ENCODE results near the gene GRSF1. TPM values are rescaled to one million over a fixed set of nuclear protein-coding genes. Genes with fewer than 3 reads are reported as not detected.

The GRSF1 gene
- total RNA-seq, 6 donors from 2014 or later, result 25.9 to 59.1 (median 50.0) TPM

DNA sequence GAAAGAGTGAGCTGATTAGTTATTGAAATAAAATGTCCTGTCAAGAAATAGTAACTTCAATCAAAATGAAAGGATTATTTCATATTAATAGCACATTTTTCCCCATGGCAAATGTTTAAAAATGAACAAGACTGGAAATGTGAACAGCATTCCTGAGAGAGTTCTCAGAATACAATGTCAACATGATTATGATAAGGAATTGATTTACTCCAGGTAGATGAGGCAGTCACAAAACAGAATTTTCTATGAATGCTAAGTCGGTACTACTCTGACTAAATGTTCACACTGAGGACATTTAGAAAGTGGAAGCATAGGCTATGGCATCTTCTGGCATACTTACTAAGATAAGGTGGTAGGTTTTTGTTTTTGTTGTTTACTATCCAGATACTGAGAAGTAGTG, 19.4 kb upstream of the GRSF1 start:
- ATAC-seq (ENCODE audit: low FRiP score in 2 of 2) (no peak), DNase-seq (no peak)
- Histone ChIP-seq H3K4me3 (no peak overlapping the region), H3K27me3 (no peaks in the 10 kb centered on the region), H3K36me3 (no peaks in the 10 kb centered on the region), H3K4me1 (no peaks in the 10 kb centered on the region), H3K27ac (no peak overlapping the region), H3K9me3 (no peaks in the 10 kb centered on the region)
- 66 to 80% methylated on average over 1 of the region's 1 CpG for WGBS, 2 donors
- TF ChIP-seq POLR2A (IDR thresholded peaks at IDR 0.05) (no peak), POLR2AphosphoS5 (IDR thresholded peaks at IDR 0.05) (no peak), EP300 (IDR thresholded peaks at IDR 0.05) (no peak)
- TF ChIP-seq, protein P1, sequence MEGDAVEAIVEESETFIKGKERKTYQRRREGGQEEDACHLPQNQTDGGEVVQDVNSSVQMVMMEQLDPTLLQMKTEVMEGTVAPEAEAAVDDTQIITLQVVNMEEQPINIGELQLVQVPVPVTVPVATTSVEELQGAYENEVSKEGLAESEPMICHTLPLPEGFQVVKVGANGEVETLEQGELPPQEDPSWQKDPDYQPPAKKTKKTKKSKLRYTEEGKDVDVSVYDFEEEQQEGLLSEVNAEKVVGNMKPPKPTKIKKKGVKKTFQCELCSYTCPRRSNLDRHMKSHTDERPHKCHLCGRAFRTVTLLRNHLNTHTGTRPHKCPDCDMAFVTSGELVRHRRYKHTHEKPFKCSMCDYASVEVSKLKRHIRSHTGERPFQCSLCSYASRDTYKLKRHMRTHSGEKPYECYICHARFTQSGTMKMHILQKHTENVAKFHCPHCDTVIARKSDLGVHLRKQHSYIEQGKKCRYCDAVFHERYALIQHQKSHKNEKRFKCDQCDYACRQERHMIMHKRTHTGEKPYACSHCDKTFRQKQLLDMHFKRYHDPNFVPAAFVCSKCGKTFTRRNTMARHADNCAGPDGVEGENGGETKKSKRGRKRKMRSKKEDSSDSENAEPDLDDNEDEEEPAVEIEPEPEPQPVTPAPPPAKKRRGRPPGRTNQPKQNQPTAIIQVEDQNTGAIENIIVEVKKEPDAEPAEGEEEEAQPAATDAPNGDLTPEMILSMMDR (IDR thresholded peaks at IDR 0.05), result no peak

GRCh38 chr4:70858454-70858853, 18.8 kb upstream of the GRSF1 start:
- 89 to 91% methylated on average over 4 of the region's 4 CpGs for WGBS, 2 donors

DNA sequence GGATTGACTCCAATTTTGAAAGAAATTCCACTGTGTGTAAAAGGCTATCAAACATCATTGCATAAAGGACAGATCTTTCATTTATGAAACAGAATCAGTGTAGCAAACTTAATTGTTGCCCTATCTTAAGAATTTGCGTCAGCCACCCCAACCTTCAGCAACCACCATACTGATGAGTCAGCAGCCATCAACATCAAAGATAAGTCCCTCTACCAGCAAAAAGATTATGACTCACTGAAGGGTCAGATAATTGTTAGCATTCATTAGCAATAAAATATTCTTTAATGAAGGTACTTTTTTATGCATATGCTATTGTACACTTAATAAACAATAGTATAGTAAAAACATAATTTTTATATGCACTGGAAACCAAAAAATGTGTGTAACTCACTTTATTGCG, 15.8 kb upstream of the GRSF1 start:
- Histone ChIP-seq H3K27me3 (no peaks in the 10 kb centered on the region), H3K9me3 (no peaks in the 10 kb centered on the region), H3K4me1 (no peaks in the 10 kb centered on the region), H3K36me3 (no peaks in the 10 kb centered on the region), H3K4me3 (no peak overlapping the region), H3K27ac (no peak overlapping the region)
- TF ChIP-seq, protein P1 (IDR thresholded peaks at IDR 0.05), result no peak
- TF ChIP-seq POLR2A (IDR thresholded peaks at IDR 0.05) (no peak), POLR2AphosphoS5 (IDR thresholded peaks at IDR 0.05) (no peak), EP300 (IDR thresholded peaks at IDR 0.05) (no peak)
- 96 to 97% methylated on average over 2 of the region's 2 CpGs for WGBS, 2 donors
- ATAC-seq (ENCODE audit: low FRiP score in 2 of 2) (no peak), DNase-seq (no peak)

More at GRCh38 chr4:70858454-70858853, 18.8 kb upstream of the GRSF1 start:
- no peak overlapping the region for H3K27ac ChIP-seq
- TF ChIP-seq, protein P1 (IDR thresholded peaks at IDR 0.05), result no peak
- TF ChIP-seq POLR2A (IDR thresholded peaks at IDR 0.05), result no peak
- no peak for TF ChIP-seq EP300 (IDR thresholded peaks at IDR 0.05)
- no peak for TF ChIP-seq POLR2AphosphoS5 (IDR thresholded peaks at IDR 0.05)
- H3K36me3 ChIP-seq, result no peaks in the 10 kb centered on the region
- no peaks in the 10 kb centered on the region for H3K9me3 ChIP-seq
- no peaks in the 10 kb centered on the region for H3K27me3 ChIP-seq
- no peak overlapping the region for H3K4me3 ChIP-seq
- no peaks in the 10 kb centered on the region for H3K4me1 ChIP-seq
- no peak for DNase-seq
- no peak for ATAC-seq (ENCODE audit: low FRiP score in 2 of 2)

DNA sequence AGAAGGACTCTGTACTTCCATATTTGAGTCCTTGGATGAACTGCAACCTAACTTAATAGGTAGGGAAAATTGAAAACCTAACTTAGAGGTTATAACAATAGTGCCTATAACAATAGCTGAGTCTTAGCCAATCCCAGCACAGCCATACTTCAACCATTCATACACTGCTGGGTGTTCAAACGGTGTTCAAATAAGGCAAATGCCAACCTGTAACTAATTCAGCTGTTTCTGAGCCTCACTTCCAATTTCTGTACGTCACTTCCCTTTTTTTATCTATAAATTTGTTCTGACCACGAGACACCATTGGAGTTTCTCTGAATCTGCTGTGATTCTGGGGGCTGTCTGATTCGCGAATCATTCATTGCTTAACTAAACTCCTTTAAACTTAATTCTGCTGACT, 9.6 kb upstream of the GRSF1 start:
- Histone ChIP-seq H3K4me1 (no peaks in the 10 kb centered on the region), H3K27me3 (no peaks in the 10 kb centered on the region), H3K27ac (no peak overlapping the region), H3K9me3 (no peaks in the 10 kb centered on the region), H3K36me3 (no peaks in the 10 kb centered on the region), H3K4me3 (no peak overlapping the region)
- 73 to 75% methylated on average over 5 of the region's 5 CpGs for WGBS, 2 donors
- ATAC-seq (ENCODE audit: low FRiP score in 2 of 2) (no peak), DNase-seq (no peak)
- TF ChIP-seq, protein P1 (IDR thresholded peaks at IDR 0.05), result no peak
- TF ChIP-seq POLR2AphosphoS5 (IDR thresholded peaks at IDR 0.05), result no peak
- TF ChIP-seq EP300 (IDR thresholded peaks at IDR 0.05), result no peak
- no peak for TF ChIP-seq POLR2A (IDR thresholded peaks at IDR 0.05)

DNA sequence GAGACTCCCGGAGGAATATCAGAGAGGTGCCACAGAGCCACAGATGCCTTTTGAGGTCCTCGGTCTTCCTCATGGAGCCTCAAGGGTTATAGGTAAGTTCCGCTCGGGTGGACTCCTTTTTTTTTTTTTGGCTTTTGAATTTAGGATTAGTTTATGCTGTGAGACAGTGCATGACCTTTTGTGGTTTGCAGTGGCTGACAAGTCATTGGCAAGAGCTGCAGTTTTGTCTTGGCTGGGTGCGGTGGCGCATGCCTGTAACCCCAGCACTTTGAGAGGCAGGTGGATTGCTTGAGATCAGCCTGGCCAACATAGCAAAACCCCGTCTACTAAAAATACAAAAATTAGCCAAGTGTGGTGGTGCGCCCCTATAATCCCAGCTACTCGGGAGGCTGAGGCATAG, 4.5 kb upstream of the GRSF1 start:
- H3K27me3 ChIP-seq, result no peaks in the 10 kb centered on the region
- ATAC-seq (ENCODE audit: low FRiP score in 2 of 2), result no peak
- 88 to 93% methylated on average over 9 of the region's 9 CpGs for WGBS, 2 donors
- H3K4me1 ChIP-seq, result no peaks in the 10 kb centered on the region
- no peaks in the 10 kb centered on the region for H3K9me3 ChIP-seq
- H3K36me3 ChIP-seq, result no peaks in the 10 kb centered on the region
- H3K27ac ChIP-seq, result no peak overlapping the region
- TF ChIP-seq EP300 (IDR thresholded peaks at IDR 0.05), result no peak
- no peak for TF ChIP-seq POLR2AphosphoS5 (IDR thresholded peaks at IDR 0.05)
- TF ChIP-seq, protein P1 (IDR thresholded peaks at IDR 0.05), result no peak
- no peak overlapping the region for H3K4me3 ChIP-seq
- no peak for DNase-seq

Measured in upper lobe of left lung (tissue), 6 donors.